H1 (cell line): Measurements from ENCODE around the gene MAN1A2.

Source experiments
- CBX5 ChIP-seq: fragments of 300-800, 300-1000 bp; sonication (generic); IDR thresholded peaks from 2 replicates; pipeline ENCODE4 v1.7.1; 2016; ENCODE audit warnings: antibody characterized with exemption, low read length, low read depth
- CREB1 ChIP-seq: IDR thresholded peaks from 2 replicates; pipeline ENCODE4 v1.6.1; 2012; ENCODE audit warnings: inconsistent platforms
- CTCF ChIP-seq, 3 experiments: IDR thresholded peaks; 1 replicate in 2 of 3; 2 replicates in 1 of 3; pipeline versions ENCODE4 v1.5.1 to v1.6.1; 2011; ENCODE audit warnings: low read length in 3 of 3, mild to moderate bottlenecking in 3 of 3, inconsistent platforms in 2 of 3, low read depth in 1 of 3, moderate library complexity in 1 of 3; ENCODE audit not compliant: insufficient read depth in 1 of 3; ENCODE audit errors: control extremely low read depth in 1 of 3
- EP300 ChIP-seq, 2 experiments: IDR thresholded peaks; 1 replicate in 1 of 2; 2 replicates in 1 of 2; pipeline ENCODE4 v1.6.1; 2011 to 2012; ENCODE audit warnings: low read depth in 2 of 2, low read length in 2 of 2, mild to moderate bottlenecking in 2 of 2, borderline replicate concordance in 1 of 2, inconsistent platforms in 1 of 2, moderate library complexity in 1 of 2
- JUND ChIP-seq: IDR thresholded peaks from 2 replicates; pipeline ENCODE4 v1.6.1; 2011; ENCODE audit warnings: mild to moderate bottlenecking, improper control_type of control experiment, low read length
- POLR2AphosphoS5 ChIP-seq: IDR thresholded peaks from 2 replicates; pipeline ENCODE4 v1.6.1; 2011; ENCODE audit warnings: low read depth, low read length
- SP1 ChIP-seq: IDR thresholded peaks from 2 replicates; pipeline ENCODE4 v1.6.1; 2011; ENCODE audit warnings: low read depth, low read length
- TAF1 ChIP-seq: IDR thresholded peaks from 2 replicates; pipeline ENCODE4 v1.6.1; 2011; ENCODE audit warnings: mild to moderate bottlenecking, low read depth, low read length

DNA sequence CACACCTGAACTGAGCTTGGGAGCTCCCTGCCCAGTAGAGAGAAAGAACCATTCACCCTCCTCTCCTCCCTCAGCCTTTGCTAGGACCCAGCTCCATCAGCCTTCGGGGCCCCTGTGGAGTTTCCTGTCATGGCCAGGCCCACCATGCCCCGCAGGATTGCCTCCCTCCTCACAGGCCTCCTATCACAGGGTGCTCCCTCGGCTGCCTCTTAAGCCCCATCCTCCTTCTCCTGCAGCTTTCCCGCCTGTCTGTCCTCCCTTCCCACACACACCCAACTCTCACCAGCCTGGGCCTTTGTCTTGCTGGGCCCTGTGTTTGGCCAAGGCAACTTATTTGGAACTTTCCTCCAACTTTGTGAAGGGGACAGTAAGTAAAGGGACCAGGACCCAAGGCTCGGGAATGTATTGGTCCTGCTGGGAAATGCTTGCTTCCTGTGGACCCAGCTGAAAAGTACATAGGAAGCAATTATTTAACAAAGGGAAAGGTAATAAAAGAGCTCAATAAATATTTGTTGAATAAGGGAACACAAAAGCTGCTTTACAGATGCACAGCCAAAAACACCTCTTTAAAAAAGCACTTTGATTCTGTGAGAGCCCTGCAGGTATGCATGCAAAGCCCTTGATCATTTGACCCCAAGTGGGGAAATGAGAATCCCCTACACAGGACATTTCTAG, 207.0 kb downstream of the MAN1A2 start:
- TF ChIP-seq CTCF (IDR thresholded peaks at IDR 0.05; ENCODE audit: control extremely low read depth in 1 of 3, insufficient read depth in 1 of 3, low read depth in 1 of 3, low read length in 3 of 3), result no peak
- no peak for TF ChIP-seq POLR2AphosphoS5
- TF ChIP-seq CBX5, result no peak
- TF ChIP-seq JUND, result no peak
- no peak for TF ChIP-seq SP1
- no peak for TF ChIP-seq CREB1
- no peak for TF ChIP-seq TAF1
- TF ChIP-seq EP300 (IDR thresholded peaks at IDR 0.05; ENCODE audit: borderline replicate concordance in 1 of 2, low read depth in 2 of 2, low read length in 2 of 2), result no peak
